K562 (cell line): Measurements from ENCODE around the gene HOXC5. TPM values are rescaled to one million over a fixed set of nuclear protein-coding genes. Genes with fewer than 3 reads are reported as not detected.
A peak's percentile ranks its signal among the peaks of the same experiment; 100 is the strongest.

Experiments used
- CBFB ChIP-seq: sonication (generic); formaldehyde crosslinking; IDR thresholded peaks from 2 replicates; pipeline ENCODE4 v1.4.0; 2020; ENCODE audit warnings: mild to moderate bottlenecking, missing genetic modification reagents
- HDGF ChIP-seq: fragments of 450-650 bp; IDR thresholded peaks from 2 replicates; pipeline ENCODE4 v1.6.1; 2016
- HMG20B ChIP-seq: fragments of 250-450 bp; sonication (Bioruptor Pico); IDR thresholded peaks from 2 replicates; pipeline ENCODE4 v1.5.0; 2021; ENCODE audit warnings: mild to moderate bottlenecking
- KHSRP ChIP-seq: fragments of 450-650 bp; IDR thresholded peaks from 2 replicates; pipeline ENCODE4 v1.6.1; 2017
- MTA1 ChIP-seq: fragments of 450-650 bp; IDR thresholded peaks from 2 replicates; pipeline ENCODE4 v1.6.1; 2017; ENCODE audit warnings: borderline replicate concordance
- SMARCC2 ChIP-seq: fragments of 450-650 bp; IDR thresholded peaks from 2 replicates; pipeline ENCODE4 v1.6.1; 2017; ENCODE audit warnings: antibody characterized with exemption, moderate library complexity, mild to moderate bottlenecking, low read depth
- SP1 ChIP-seq: sonication (generic); formaldehyde crosslinking; IDR thresholded peaks from 2 replicates; pipeline ENCODE4 v1.8.1; 2022; ENCODE audit warnings: mild to moderate bottlenecking, missing genetic modification reagents
- YBX1 ChIP-seq: fragments of 450-650 bp; IDR thresholded peaks from 2 replicates; pipeline ENCODE4 v1.7.1; 2016; ENCODE audit warnings: mild to moderate bottlenecking
- ZNF146 ChIP-seq: IDR thresholded peaks from one replicate; pipeline ENCODE4 v1.6.1; 2018; ENCODE audit warnings: missing compliant biosample characterization; ENCODE audit not compliant: unreplicated experiment
- ZNF76 ChIP-seq: fragments of 250-450 bp; sonication (Bioruptor Pico); IDR thresholded peaks from 2 replicates; pipeline ENCODE4 v1.4.0; 2020; ENCODE audit warnings: mild to moderate bottlenecking, moderate library complexity, borderline replicate concordance
- polyA plus RNA-seq, 8 experiments: library from polyadenylated mRNA; depleted of rRNA in 4 of 8; stranded (reverse) in 5 of 8; unstranded in 3 of 8; fragments of >200 nt; fragmentation: Nextera tagmentation in 2 of 8; fragmentation: Illumina TruSeq in 1 of 8; extraction: Ambion mirVana in 2 of 8; extraction: Trizol in 1 of 8; gene quantifications; 2 replicates each; pipeline versions ENCODE4 v1.2.1 to v1.2.3, GENCODE V29; 2011 to 2014; ENCODE audit warnings: inconsistent platforms in 1 of 8, missing spikeins in 1 of 8
- total RNA-seq, 7 experiments: library from RNA; depleted of rRNA in 6 of 7; stranded (reverse); fragments of >200 nt in 6 of 7; fragmentation: Illumina TruSeq in 2 of 7; extraction: Trizol in 2 of 7; gene quantifications; 2 replicates each; pipeline versions ENCODE4 v1.2.1 to v1.2.3, GENCODE V29; 2011 to 2021; ENCODE audit warnings: low replicate concordance in 1 of 7
- TF ChIP-seq, protein P1 (sequence below): fragments of 450-650 bp; IDR thresholded peaks from 2 replicates; pipeline ENCODE4 v1.6.1; 2016; ENCODE audit warnings: mild to moderate bottlenecking, moderate library complexity
- TF ChIP-seq, protein P2 (sequence below), 3 experiments: fragments of 200-800 bp in 1 of 3; sonication (Bioruptor generic) in 1 of 3; sonication (generic) in 1 of 3; formaldehyde crosslinking in 1 of 3; IDR thresholded peaks; 2 replicates each; pipeline versions ENCODE4 v1.6.1 to v1.8.0; 2016 to 2022; ENCODE audit warnings: mild to moderate bottlenecking in 2 of 3, missing compliant biosample characterization in 2 of 3, missing genetic modification characterization in 2 of 3, missing genetic modification reagents in 1 of 3

Gene HOXC5
- total and polyA plus RNA-seq, 9 of the 15 experiments (the other 6 are each of a cell fraction or from before 2014, with no cell fraction given) = 0.10 to 0.44 (median 0.18) TPM; not detected in 4

DNA sequence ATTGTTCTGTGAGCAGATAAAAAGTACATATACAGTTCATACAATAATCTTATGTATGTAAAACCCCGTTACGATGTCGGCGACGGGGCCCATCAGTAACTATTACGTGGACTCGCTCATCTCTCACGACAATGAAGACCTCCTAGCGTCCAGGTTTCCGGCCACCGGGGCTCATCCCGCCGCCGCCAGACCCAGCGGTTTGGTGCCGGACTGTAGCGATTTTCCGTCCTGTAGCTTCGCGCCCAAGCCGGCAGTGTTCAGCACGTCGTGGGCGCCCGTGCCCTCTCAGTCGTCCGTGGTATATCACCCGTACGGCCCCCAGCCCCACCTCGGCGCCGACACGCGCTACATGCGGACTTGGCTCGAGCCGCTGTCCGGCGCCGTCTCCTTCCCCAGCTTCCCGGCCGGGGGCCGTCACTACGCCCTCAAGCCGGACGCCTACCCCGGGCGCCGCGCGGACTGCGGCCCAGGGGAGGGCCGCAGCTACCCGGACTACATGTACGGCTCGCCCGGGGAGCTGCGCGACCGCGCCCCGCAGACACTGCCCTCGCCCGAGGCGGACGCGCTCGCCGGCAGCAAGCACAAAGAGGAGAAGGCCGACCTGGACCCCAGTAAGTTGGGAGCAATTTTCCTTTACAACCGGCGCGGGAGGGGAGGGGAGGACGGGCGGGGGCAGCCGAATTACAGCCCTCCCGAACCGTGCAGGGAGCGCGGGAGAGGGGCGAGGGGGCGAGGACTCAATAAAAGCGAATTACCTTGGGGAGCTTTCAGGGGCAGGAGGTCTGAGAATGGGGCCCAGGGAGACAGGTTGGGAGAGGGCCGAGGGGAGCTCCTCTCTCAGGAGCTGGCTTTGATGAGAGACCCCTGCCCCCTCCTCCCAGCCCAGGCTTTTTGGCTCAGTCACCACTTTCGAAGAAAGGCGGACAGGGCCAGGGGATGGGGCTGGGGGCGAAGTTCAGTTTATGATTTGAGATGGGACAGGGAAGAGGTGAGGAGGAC, 32.4 kb upstream of the HOXC5 start, which contains the start of gene HOXC9 (continued):
- TF ChIP-seq, protein P1, sequence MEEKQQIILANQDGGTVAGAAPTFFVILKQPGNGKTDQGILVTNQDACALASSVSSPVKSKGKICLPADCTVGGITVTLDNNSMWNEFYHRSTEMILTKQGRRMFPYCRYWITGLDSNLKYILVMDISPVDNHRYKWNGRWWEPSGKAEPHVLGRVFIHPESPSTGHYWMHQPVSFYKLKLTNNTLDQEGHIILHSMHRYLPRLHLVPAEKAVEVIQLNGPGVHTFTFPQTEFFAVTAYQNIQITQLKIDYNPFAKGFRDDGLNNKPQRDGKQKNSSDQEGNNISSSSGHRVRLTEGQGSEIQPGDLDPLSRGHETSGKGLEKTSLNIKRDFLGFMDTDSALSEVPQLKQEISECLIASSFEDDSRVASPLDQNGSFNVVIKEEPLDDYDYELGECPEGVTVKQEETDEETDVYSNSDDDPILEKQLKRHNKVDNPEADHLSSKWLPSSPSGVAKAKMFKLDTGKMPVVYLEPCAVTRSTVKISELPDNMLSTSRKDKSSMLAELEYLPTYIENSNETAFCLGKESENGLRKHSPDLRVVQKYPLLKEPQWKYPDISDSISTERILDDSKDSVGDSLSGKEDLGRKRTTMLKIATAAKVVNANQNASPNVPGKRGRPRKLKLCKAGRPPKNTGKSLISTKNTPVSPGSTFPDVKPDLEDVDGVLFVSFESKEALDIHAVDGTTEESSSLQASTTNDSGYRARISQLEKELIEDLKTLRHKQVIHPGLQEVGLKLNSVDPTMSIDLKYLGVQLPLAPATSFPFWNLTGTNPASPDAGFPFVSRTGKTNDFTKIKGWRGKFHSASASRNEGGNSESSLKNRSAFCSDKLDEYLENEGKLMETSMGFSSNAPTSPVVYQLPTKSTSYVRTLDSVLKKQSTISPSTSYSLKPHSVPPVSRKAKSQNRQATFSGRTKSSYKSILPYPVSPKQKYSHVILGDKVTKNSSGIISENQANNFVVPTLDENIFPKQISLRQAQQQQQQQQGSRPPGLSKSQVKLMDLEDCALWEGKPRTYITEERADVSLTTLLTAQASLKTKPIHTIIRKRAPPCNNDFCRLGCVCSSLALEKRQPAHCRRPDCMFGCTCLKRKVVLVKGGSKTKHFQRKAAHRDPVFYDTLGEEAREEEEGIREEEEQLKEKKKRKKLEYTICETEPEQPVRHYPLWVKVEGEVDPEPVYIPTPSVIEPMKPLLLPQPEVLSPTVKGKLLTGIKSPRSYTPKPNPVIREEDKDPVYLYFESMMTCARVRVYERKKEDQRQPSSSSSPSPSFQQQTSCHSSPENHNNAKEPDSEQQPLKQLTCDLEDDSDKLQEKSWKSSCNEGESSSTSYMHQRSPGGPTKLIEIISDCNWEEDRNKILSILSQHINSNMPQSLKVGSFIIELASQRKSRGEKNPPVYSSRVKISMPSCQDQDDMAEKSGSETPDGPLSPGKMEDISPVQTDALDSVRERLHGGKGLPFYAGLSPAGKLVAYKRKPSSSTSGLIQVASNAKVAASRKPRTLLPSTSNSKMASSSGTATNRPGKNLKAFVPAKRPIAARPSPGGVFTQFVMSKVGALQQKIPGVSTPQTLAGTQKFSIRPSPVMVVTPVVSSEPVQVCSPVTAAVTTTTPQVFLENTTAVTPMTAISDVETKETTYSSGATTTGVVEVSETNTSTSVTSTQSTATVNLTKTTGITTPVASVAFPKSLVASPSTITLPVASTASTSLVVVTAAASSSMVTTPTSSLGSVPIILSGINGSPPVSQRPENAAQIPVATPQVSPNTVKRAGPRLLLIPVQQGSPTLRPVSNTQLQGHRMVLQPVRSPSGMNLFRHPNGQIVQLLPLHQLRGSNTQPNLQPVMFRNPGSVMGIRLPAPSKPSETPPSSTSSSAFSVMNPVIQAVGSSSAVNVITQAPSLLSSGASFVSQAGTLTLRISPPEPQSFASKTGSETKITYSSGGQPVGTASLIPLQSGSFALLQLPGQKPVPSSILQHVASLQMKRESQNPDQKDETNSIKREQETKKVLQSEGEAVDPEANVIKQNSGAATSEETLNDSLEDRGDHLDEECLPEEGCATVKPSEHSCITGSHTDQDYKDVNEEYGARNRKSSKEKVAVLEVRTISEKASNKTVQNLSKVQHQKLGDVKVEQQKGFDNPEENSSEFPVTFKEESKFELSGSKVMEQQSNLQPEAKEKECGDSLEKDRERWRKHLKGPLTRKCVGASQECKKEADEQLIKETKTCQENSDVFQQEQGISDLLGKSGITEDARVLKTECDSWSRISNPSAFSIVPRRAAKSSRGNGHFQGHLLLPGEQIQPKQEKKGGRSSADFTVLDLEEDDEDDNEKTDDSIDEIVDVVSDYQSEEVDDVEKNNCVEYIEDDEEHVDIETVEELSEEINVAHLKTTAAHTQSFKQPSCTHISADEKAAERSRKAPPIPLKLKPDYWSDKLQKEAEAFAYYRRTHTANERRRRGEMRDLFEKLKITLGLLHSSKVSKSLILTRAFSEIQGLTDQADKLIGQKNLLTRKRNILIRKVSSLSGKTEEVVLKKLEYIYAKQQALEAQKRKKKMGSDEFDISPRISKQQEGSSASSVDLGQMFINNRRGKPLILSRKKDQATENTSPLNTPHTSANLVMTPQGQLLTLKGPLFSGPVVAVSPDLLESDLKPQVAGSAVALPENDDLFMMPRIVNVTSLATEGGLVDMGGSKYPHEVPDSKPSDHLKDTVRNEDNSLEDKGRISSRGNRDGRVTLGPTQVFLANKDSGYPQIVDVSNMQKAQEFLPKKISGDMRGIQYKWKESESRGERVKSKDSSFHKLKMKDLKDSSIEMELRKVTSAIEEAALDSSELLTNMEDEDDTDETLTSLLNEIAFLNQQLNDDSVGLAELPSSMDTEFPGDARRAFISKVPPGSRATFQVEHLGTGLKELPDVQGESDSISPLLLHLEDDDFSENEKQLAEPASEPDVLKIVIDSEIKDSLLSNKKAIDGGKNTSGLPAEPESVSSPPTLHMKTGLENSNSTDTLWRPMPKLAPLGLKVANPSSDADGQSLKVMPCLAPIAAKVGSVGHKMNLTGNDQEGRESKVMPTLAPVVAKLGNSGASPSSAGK = peak; percentile 92
- TF ChIP-seq HMG20B (no peak), MTA1 (no peak), SMARCC2 (no peak), ZNF146 (no peak), KHSRP (no peak), SP1 (peak; percentile 56; the same call in 1 of the 2 replicates), ZNF76 (CRISPR knock-in tag) (no peak), HDGF (no peak), CBFB (CRISPR knock-in tag) (no peak), YBX1 (no peak)
- TF ChIP-seq, protein P2, sequence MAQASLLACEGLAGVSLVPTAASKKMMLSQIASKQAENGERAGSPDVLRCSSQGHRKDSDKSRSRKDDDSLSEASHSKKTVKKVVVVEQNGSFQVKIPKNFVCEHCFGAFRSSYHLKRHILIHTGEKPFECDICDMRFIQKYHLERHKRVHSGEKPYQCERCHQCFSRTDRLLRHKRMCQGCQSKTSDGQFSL (CRISPR knock-in tag; IDR thresholded peaks at IDR 0.05) = peak; percentile 70; the same call in 1 of the 2 replicates
- TF ChIP-seq, protein P2 (tag; IDR thresholded peaks at IDR 0.05) = 0 out of 4 replicates have a peak, but pooled peaks of 1 of the 2 experiments have one; percentile 47
